GM23338 (cell line): ENCODE results near the gene OPRM1. TPM values are rescaled to one million over a fixed set of nuclear protein-coding genes. Genes with fewer than 3 reads are reported as not detected.
"Not testable (repeated sequence)": the region's sequence is repeated elsewhere in the genome, so short reads cannot be mapped to it uniquely, and the experiment has no call there.

Source experiments
- ATAC-seq: fragments of 200-7000 bp; cut with Tn5 transposase; 3 replicates; pipeline ENCODE4 v1.9.1; 2020
- DNase-seq: peaks from one replicate; pipeline ENCODE4 v3.0.0-alpha.2; 2015; ENCODE audit warnings: low spot score
- H2AFZ ChIP-seq: fragments of 200-600 bp; sonication (generic); 2 replicates; pipeline ENCODE4 v1.8.0; 2016; ENCODE audit warnings: antibody characterized with exemption, mild to moderate bottlenecking, moderate library complexity
- H3F3A ChIP-seq: fragments of 200-600 bp; sonication (generic); replicated peaks from 2 replicates; pipeline ENCODE4 v1.8.0; 2017; ENCODE audit warnings: antibody characterized with exemption, mixed run types, low read depth
- H3K27ac ChIP-seq: fragments of 200-600 bp; sonication (generic); 2 replicates; pipeline ENCODE4 v1.6.1; 2016; ENCODE audit warnings: low read depth
- H3K27me3 ChIP-seq: fragments of 200-600 bp; sonication (generic); 2 replicates; pipeline ENCODE4 v1.8.0; 2016; ENCODE audit warnings: mild to moderate bottlenecking, mixed run types, moderate library complexity; ENCODE audit not compliant: insufficient read depth
- H3K36me3 ChIP-seq: fragments of 200-600 bp; sonication (generic); 2 replicates; pipeline ENCODE4 v1.8.0; 2016; ENCODE audit warnings: mild to moderate bottlenecking; ENCODE audit not compliant: insufficient read depth
- H3K4me1 ChIP-seq: fragments of 200-600 bp; sonication (generic); 2 replicates; pipeline ENCODE4 v1.8.0; 2016; ENCODE audit warnings: mild to moderate bottlenecking, moderate library complexity; ENCODE audit not compliant: insufficient read depth
- H3K4me2 ChIP-seq: fragments of 200-600 bp; sonication (generic); 2 replicates; pipeline ENCODE4 v1.7.1; 2017; ENCODE audit warnings: mixed run types
- H3K4me3 ChIP-seq: fragments of 200-600 bp; sonication (generic); 2 replicates; pipeline ENCODE4 v1.6.1; 2016; ENCODE audit warnings: mixed run types
- H3K79me2 ChIP-seq: fragments of 200-600 bp; sonication (generic); replicated peaks from 2 replicates; pipeline ENCODE4 v1.8.0; 2017; ENCODE audit warnings: mild to moderate bottlenecking; ENCODE audit not compliant: insufficient read depth
- H3K9me2 ChIP-seq: fragments of 200-600 bp; sonication (generic); 2 replicates; pipeline ENCODE4 v1.8.0; 2017; ENCODE audit not compliant: insufficient read depth
- H4K20me1 ChIP-seq: fragments of 200-600 bp; sonication (generic); replicated peaks from 2 replicates; pipeline ENCODE4 v1.8.0; 2017; ENCODE audit warnings: mild to moderate bottlenecking; ENCODE audit not compliant: insufficient read depth
- H3K27ac Mint-ChIP-seq: 2 replicates; pipeline ENCODE4 v1.8.0; 2020; ENCODE audit warnings: inconsistent platforms, mild to moderate bottlenecking, moderate library complexity, mixed read lengths
- H3K27me3 Mint-ChIP-seq: 3 replicates; pipeline ENCODE4 v1.8.0; 2022; ENCODE audit warnings: low read depth, mild to moderate bottlenecking, moderate library complexity, mixed read lengths, inconsistent platforms; ENCODE audit not compliant: insufficient read depth, poor library complexity
- H3K36me3 Mint-ChIP-seq: 3 replicates; pipeline ENCODE4 v1.8.0; 2021; ENCODE audit warnings: low read depth, mild to moderate bottlenecking, inconsistent platforms, moderate library complexity, mixed read lengths
- H3K4me1 Mint-ChIP-seq: 3 replicates; pipeline ENCODE4 v1.8.0; 2020; ENCODE audit warnings: mild to moderate bottlenecking, inconsistent platforms, mixed read lengths
- H3K4me3 Mint-ChIP-seq: 3 replicates; pipeline ENCODE4 v1.8.0; 2021; ENCODE audit warnings: moderate library complexity, mild to moderate bottlenecking, inconsistent platforms, mixed read lengths
- H3K9me3 Mint-ChIP-seq: 3 replicates; pipeline ENCODE4 v1.8.0; 2020; ENCODE audit warnings: moderate library complexity, mild to moderate bottlenecking, inconsistent platforms, mixed read lengths
- CREB1 ChIP-seq: fragments of 250-450 bp; sonication (Bioruptor Pico); IDR thresholded peaks from 2 replicates; pipeline ENCODE4 v1.5.0; 2020; ENCODE audit warnings: low read depth, mild to moderate bottlenecking, moderate library complexity
- EZH2 ChIP-seq: fragments of 200-600 bp; sonication (generic); IDR thresholded peaks from one replicate; pipeline ENCODE4 v1.8.0; 2017; ENCODE audit warnings: antibody characterized with exemption, mild to moderate bottlenecking, low read depth; ENCODE audit not compliant: unreplicated experiment
- EZH2phosphoT487 ChIP-seq: fragments of 200-600 bp; sonication (generic); IDR thresholded peaks from one replicate; pipeline ENCODE4 v1.8.1; 2018; ENCODE audit warnings: antibody characterized with exemption; ENCODE audit not compliant: unreplicated experiment
- JUNB ChIP-seq: IDR thresholded peaks from one replicate; pipeline ENCODE4 v1.6.1; 2016; ENCODE audit warnings: antibody characterized with exemption; ENCODE audit not compliant: unreplicated experiment
- NANOG ChIP-seq: IDR thresholded peaks from 2 replicates; pipeline ENCODE4 v1.6.1; 2016; ENCODE audit warnings: antibody characterized with exemption, borderline replicate concordance
- POLR2AphosphoS5 ChIP-seq: IDR thresholded peaks from 2 replicates; pipeline ENCODE4 v1.6.1; 2016; ENCODE audit warnings: antibody characterized with exemption, low read depth
- STAT1 ChIP-seq: IDR thresholded peaks from one replicate; pipeline ENCODE4 v1.6.1; 2016; ENCODE audit warnings: antibody characterized with exemption; ENCODE audit not compliant: unreplicated experiment
- ZNF114 ChIP-seq: fragments of 250-450 bp; sonication (Bioruptor Pico); IDR thresholded peaks from 2 replicates; pipeline ENCODE4 v1.5.0; 2020; ENCODE audit warnings: mild to moderate bottlenecking, moderate library complexity
- ZNF331 ChIP-seq: fragments of 250-450 bp; sonication (Bioruptor Pico); IDR thresholded peaks from 2 replicates; pipeline ENCODE4 v1.5.0; 2020; ENCODE audit warnings: low read depth, mild to moderate bottlenecking, moderate library complexity
- ZNF462 ChIP-seq: fragments of 250-450 bp; sonication (Bioruptor Pico); IDR thresholded peaks from 2 replicates; pipeline ENCODE4 v1.5.0; 2020; ENCODE audit warnings: mild to moderate bottlenecking, moderate library complexity
- polyA plus RNA-seq: library from polyadenylated mRNA; unstranded; fragments of >200 nt; fragmentation: Nextera tagmentation; extraction: Ambion mirVana; gene quantifications from 2 replicates; pipeline ENCODE4 v1.2.1, GENCODE V29; 2016
- total RNA-seq: library from RNA; depleted of rRNA; stranded (reverse); fragments of >200 nt; shearing (Covaris generic); gene quantifications from 2 replicates; pipeline ENCODE4 v1.2.3, GENCODE V29; 2014
- TF ChIP-seq, protein P1 (sequence below): IDR thresholded peaks from 2 replicates; pipeline ENCODE4 v1.6.1; 2016; ENCODE audit warnings: antibody characterized with exemption
- TF ChIP-seq, protein P2 (sequence below), 2 experiments: fragments of 200-600 bp in 1 of 2; sonication (generic) in 1 of 2; conservative IDR thresholded peaks; 2 replicates each; pipeline versions ENCODE4 v1.5.1 to v1.6.1; 2016 to 2017; ENCODE audit warnings: antibody characterized with exemption in 2 of 2, low read depth in 2 of 2, mild to moderate bottlenecking in 2 of 2, moderate library complexity in 1 of 2

The OPRM1 gene
- total and polyA plus RNA-seq, 2 experiments from 2014 or later = 0.52 TPM; not detected in 1

- not testable (repeated sequence) for H3F3A ChIP-seq, H4K20me1 ChIP-seq, H3K36me3 Mint-ChIP-seq, DNase-seq, H3K27me3 Mint-ChIP-seq, H3K36me3 ChIP-seq, H3K9me2 ChIP-seq, H3K27ac ChIP-seq, H3K27me3 ChIP-seq, H3K4me1 Mint-ChIP-seq, ATAC-seq, H3K4me1 ChIP-seq, H3K4me2 ChIP-seq, H2AFZ ChIP-seq, H3K27ac Mint-ChIP-seq, H3K4me3 ChIP-seq, H3K4me3 Mint-ChIP-seq, H3K79me2 ChIP-seq
- H3K9me3 Mint-ChIP-seq = peaks cover 23% of the 10 kb centered on the region
Measured at GRCh38 chr6:154172393-154172792, 133.4 kb downstream of the OPRM1 start.

DNA sequence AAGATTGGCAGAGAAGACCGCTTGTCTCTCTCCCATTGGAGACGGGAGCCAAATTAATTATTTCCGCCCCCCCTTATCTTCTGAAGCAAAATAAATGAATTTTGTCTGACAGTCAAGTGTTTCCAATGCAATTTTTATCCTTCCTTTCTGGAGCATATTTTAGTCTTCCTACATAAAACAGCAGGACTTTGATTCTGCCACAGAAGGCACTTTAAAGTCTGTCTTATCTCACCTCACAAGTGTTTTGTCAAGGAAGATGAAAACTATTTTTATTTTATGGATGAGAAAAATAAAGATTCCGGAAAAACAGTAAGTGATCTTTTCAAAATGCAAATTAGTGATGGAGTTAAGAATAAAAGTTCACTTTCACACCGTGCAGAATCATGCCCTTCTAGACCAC is 140.4 kb downstream of the OPRM1 start:
- DNase-seq (no peak), ATAC-seq (no peak)
- Histone ChIP-seq H3F3A (no peaks in the 10 kb centered on the region), H4K20me1 (no peaks in the 10 kb centered on the region), H3K4me1 (no peaks in the 10 kb centered on the region), H3K79me2 (no peaks in the 10 kb centered on the region), H3K27ac (no peak overlapping the region), H3K27me3 (no peaks in the 10 kb centered on the region), H3K4me2 (no peak overlapping the region), H3K4me3 (no peak overlapping the region), H2AFZ (no peak overlapping the region), H3K36me3 (no peaks in the 10 kb centered on the region), H3K9me2 (peaks cover 3% of the 10 kb centered on the region; the same call in 1 of the 2 replicates)
- Mint-ChIP-seq H3K4me1 (no peaks in the 10 kb centered on the region; the same call in 2 of the 3 replicates), H3K27me3 (peaks cover 2% of the 10 kb centered on the region), H3K9me3 (peaks cover 6% of the 10 kb centered on the region; the same call in 2 of the 3 replicates), H3K36me3 (no peaks in the 10 kb centered on the region; the same call in 2 of the 3 replicates), H3K27ac (no peak overlapping the region), H3K4me3 (no peak overlapping the region)
- TF ChIP-seq NANOG (no peak), POLR2AphosphoS5 (no peak), JUNB (no peak), ZNF331 (CRISPR knock-in tag) (no peak), EZH2phosphoT487 (no peak), ZNF114 (no peak), EZH2 (no peak), CREB1 (CRISPR knock-in tag) (no peak), STAT1 (no peak), ZNF462 (CRISPR knock-in tag) (no peak)
- TF ChIP-seq, protein P1, sequence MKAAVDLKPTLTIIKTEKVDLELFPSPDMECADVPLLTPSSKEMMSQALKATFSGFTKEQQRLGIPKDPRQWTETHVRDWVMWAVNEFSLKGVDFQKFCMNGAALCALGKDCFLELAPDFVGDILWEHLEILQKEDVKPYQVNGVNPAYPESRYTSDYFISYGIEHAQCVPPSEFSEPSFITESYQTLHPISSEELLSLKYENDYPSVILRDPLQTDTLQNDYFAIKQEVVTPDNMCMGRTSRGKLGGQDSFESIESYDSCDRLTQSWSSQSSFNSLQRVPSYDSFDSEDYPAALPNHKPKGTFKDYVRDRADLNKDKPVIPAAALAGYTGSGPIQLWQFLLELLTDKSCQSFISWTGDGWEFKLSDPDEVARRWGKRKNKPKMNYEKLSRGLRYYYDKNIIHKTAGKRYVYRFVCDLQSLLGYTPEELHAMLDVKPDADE = no peak
- TF ChIP-seq, protein P2, sequence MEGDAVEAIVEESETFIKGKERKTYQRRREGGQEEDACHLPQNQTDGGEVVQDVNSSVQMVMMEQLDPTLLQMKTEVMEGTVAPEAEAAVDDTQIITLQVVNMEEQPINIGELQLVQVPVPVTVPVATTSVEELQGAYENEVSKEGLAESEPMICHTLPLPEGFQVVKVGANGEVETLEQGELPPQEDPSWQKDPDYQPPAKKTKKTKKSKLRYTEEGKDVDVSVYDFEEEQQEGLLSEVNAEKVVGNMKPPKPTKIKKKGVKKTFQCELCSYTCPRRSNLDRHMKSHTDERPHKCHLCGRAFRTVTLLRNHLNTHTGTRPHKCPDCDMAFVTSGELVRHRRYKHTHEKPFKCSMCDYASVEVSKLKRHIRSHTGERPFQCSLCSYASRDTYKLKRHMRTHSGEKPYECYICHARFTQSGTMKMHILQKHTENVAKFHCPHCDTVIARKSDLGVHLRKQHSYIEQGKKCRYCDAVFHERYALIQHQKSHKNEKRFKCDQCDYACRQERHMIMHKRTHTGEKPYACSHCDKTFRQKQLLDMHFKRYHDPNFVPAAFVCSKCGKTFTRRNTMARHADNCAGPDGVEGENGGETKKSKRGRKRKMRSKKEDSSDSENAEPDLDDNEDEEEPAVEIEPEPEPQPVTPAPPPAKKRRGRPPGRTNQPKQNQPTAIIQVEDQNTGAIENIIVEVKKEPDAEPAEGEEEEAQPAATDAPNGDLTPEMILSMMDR (conservative IDR thresholded peaks at IDR 0.05; ENCODE audit: low read depth in 2 of 2) = no peak
